ENCODE measurements around the gene KIF25.

DNA sequence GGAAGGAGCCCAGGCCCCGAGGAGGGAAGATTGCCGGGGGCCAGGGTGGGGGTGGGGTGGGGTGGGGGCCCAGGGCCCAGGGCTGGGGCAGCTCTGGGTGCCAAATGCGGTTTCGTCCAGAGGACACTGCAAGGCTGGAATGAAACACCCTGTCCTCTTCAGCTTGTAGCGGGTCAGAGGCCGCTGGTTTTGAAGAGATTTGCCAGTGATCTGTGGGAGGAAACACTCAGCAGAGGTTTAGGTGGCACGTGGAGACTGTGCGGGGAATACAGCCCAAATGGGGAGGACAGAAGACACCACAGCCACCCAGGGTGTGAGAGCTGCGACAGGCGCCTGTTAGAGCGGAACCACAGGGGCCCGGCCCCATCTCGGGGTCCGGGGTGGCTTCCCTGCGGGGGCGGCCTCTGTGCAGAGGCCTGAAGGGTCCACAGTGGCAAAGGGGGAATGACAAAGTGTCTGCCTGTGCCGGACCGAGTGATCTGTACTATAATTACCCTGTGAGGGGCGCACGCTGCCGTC lies 52.3 kb downstream of the KIF25 start:
- TF ChIP-seq CTCF (IDR thresholded peaks at IDR 0.05) (no peak), POLR2A (IDR thresholded peaks at IDR 0.05) (no peak)

Data from heart left ventricle (tissue), 13 donors.